H1 (cell line): ENCODE results near the gene ZNF77. TPM values are rescaled to one million over a fixed set of nuclear protein-coding genes. Genes with fewer than 3 reads are reported as not detected.
A peak's percentile ranks its signal among the peaks of the same experiment; 100 is the strongest.

Experiments
- CTCF ChIA-PET: fragments of 300-600 bp; sonication (Branson Sonifier 250); formaldehyde crosslinking; loops from one replicate; lab custom pipeline; 2021; ENCODE audit not compliant: partially characterized antibody; lab: Charles Lee
- POLR2A ChIA-PET: fragments of 300-600 bp; sonication (Branson Sonifier 250); formaldehyde crosslinking; loops from one replicate; lab custom pipeline; 2021; ENCODE audit warnings: inconsistent platforms; ENCODE audit not compliant: partially characterized antibody; lab: Charles Lee
- DNase-seq, 2 experiments: peaks; one replicate each; pipeline versions ENCODE4 v3.0.0 to v3.0.0-alpha.2; 2010 to 2022; ENCODE audit warnings: low spot score in 2 of 2, low read depth in 1 of 2, mixed read lengths in 1 of 2
- FAIRE-seq: peaks from 2 replicates; lab custom pipeline; 2011; peaks lifted over from hg19 to GRCh38; lab: Jason Lieb, UNC
- H2AFZ ChIP-seq: 2 replicates; pipeline ENCODE4 v1.8.1; 2012; ENCODE audit warnings: low read length, inconsistent platforms
- H2AK5ac ChIP-seq: 2 replicates; pipeline ENCODE4 v1.6.1; 2013; ENCODE audit warnings: low read depth, low read length
- H2BK120ac ChIP-seq: replicated peaks from 2 replicates; pipeline ENCODE3; 2013; ENCODE audit warnings: low read depth, low read length, inconsistent platforms
- H2BK12ac ChIP-seq: 2 replicates; pipeline ENCODE4 v1.6.1; 2013; ENCODE audit warnings: low read depth, low read length
- H2BK15ac ChIP-seq: 2 replicates; pipeline ENCODE4 v1.6.1; 2013; ENCODE audit warnings: low read length
- H2BK20ac ChIP-seq: 2 replicates; pipeline ENCODE4 v1.6.1; 2013; ENCODE audit warnings: low read length
- H2BK5ac ChIP-seq: 2 replicates; pipeline ENCODE4 v1.6.1; 2013; ENCODE audit warnings: low read depth, low read length
- H3K14ac ChIP-seq: 2 replicates; pipeline ENCODE4 v1.6.1; 2013; ENCODE audit warnings: inconsistent platforms; ENCODE audit not compliant: insufficient read length
- H3K18ac ChIP-seq: 2 replicates; pipeline ENCODE4 v1.6.1; 2013; ENCODE audit warnings: low read length; ENCODE audit errors: extremely low read depth
- H3K23ac ChIP-seq: 2 replicates; pipeline ENCODE4 v1.6.1; 2013; ENCODE audit warnings: inconsistent platforms; ENCODE audit not compliant: insufficient read length
- H3K23me2 ChIP-seq: 2 replicates; pipeline ENCODE4 v1.6.1; 2013; ENCODE audit warnings: low read depth, low read length
- H3K27ac ChIP-seq: 2 replicates; pipeline ENCODE4 v1.6.1; 2011; ENCODE audit warnings: low read depth, low read length, inconsistent platforms
- H3K27me3 ChIP-seq, 4 experiments: replicated peaks in 1 of 4; 1 replicate in 1 of 4; 2 replicates in 3 of 4; pipeline versions ENCODE4 v1.6.1 to v1.8.1; 2011 to 2013; ENCODE audit warnings: low read length in 3 of 4, mild to moderate bottlenecking in 3 of 4, inconsistent platforms in 2 of 4, mixed read lengths in 2 of 4, moderate library complexity in 1 of 4; ENCODE audit not compliant: control insufficient read depth in 3 of 4, insufficient read depth in 3 of 4; ENCODE audit errors: extremely low read depth in 1 of 4
- H3K36me3 ChIP-seq, 4 experiments: 2 replicates each; pipeline versions ENCODE4 v1.6.1 to v1.8.1; 2011 to 2013; ENCODE audit warnings: mild to moderate bottlenecking in 4 of 4, low read length in 3 of 4, moderate library complexity in 2 of 4, control low read depth in 1 of 4, inconsistent platforms in 1 of 4; ENCODE audit not compliant: insufficient read depth in 4 of 4, control insufficient read depth in 2 of 4
- H3K4ac ChIP-seq: replicated peaks from 2 replicates; pipeline ENCODE3; 2013; ENCODE audit warnings: low read length, low read depth, mixed read lengths, inconsistent platforms; ENCODE audit not compliant: insufficient read length
- H3K4me1 ChIP-seq, 4 experiments: replicated peaks in 1 of 4; 1 replicate in 1 of 4; 2 replicates in 3 of 4; pipeline versions ENCODE4 v1.6.1 to v1.8.1; 2011 to 2013; ENCODE audit warnings: low read length in 3 of 4, inconsistent platforms in 2 of 4, mixed read lengths in 1 of 4; ENCODE audit not compliant: insufficient read depth in 4 of 4, control insufficient read depth in 3 of 4
- H3K4me2 ChIP-seq, 2 experiments: 2 replicates each; pipeline versions ENCODE4 v1.6.1 to v1.8.1; 2011 to 2013; ENCODE audit warnings: low read depth in 2 of 2, low read length in 2 of 2, control low read depth in 1 of 2, inconsistent platforms in 1 of 2, mild to moderate bottlenecking in 1 of 2; ENCODE audit not compliant: insufficient read depth in 1 of 2
- H3K4me3 ChIP-seq, 4 experiments: fragments of 200-600, 300-600 bp in 1 of 4; sonication (generic), shearing (Covaris generic), sonication (Bioruptor Twin) in 1 of 4; 2 replicates each; pipeline versions ENCODE4 v1.5.1 to v1.8.1; 2011 to 2016; ENCODE audit warnings: low read length in 4 of 4, low read depth in 3 of 4, control low read depth in 2 of 4, inconsistent platforms in 2 of 4, mild to moderate bottlenecking in 2 of 4, mixed read lengths in 1 of 4, moderate library complexity in 1 of 4; ENCODE audit not compliant: insufficient read depth in 2 of 4; ENCODE audit errors: extremely low read depth in 1 of 4
- H3K56ac ChIP-seq: replicated peaks from 2 replicates; pipeline ENCODE3; 2013; ENCODE audit warnings: low read depth, mild to moderate bottlenecking, mixed read lengths, low read length, inconsistent platforms; ENCODE audit not compliant: insufficient read length
- H3K79me1 ChIP-seq: 2 replicates; pipeline ENCODE4 v1.6.1; 2013; ENCODE audit warnings: low read depth, low read length, control low read depth
- H3K79me2 ChIP-seq, 2 experiments: 2 replicates each; pipeline versions ENCODE4 v1.6.1 to v1.8.1; 2012 to 2013; ENCODE audit warnings: low read length in 2 of 2, mild to moderate bottlenecking in 2 of 2, inconsistent platforms in 1 of 2; ENCODE audit not compliant: insufficient read depth in 2 of 2, control insufficient read depth in 1 of 2
- H3K9ac ChIP-seq, 4 experiments: replicated peaks in 1 of 4; 1 replicate in 1 of 4; 2 replicates in 3 of 4; pipeline versions ENCODE4 v1.6.1 to v1.8.1; 2011 to 2013; ENCODE audit warnings: low read depth in 3 of 4, low read length in 3 of 4, control low read depth in 2 of 4, mild to moderate bottlenecking in 2 of 4, moderate library complexity in 2 of 4, inconsistent platforms in 1 of 4; ENCODE audit errors: extremely low read depth in 1 of 4
- H3K9me3 ChIP-seq, 2 experiments: 2 replicates each; pipeline versions ENCODE4 v1.6.1 to v1.8.1; 2012 to 2013; ENCODE audit warnings: mild to moderate bottlenecking in 2 of 2, moderate library complexity in 2 of 2, control low read depth in 1 of 2, inconsistent platforms in 1 of 2, low read depth in 1 of 2, low read length in 1 of 2, mixed read lengths in 1 of 2; ENCODE audit not compliant: insufficient read depth in 2 of 2
- H4K20me1 ChIP-seq, 2 experiments: replicated peaks in 1 of 2; 2 replicates each; pipeline versions ENCODE3 to v1.8.1; 2011 to 2013; ENCODE audit warnings: inconsistent platforms in 2 of 2, low read length in 2 of 2, mild to moderate bottlenecking in 1 of 2; ENCODE audit not compliant: insufficient read depth in 2 of 2, control insufficient read depth in 1 of 2
- H4K5ac ChIP-seq: 2 replicates; pipeline ENCODE4 v1.6.1; 2013; ENCODE audit warnings: low read length, low read depth, mixed read lengths, inconsistent platforms; ENCODE audit not compliant: insufficient read length
- H4K8ac ChIP-seq: 2 replicates; pipeline ENCODE4 v1.8.0; 2013; ENCODE audit warnings: mild to moderate bottlenecking, moderate library complexity, low read length, inconsistent platforms; ENCODE audit not compliant: insufficient read depth; ENCODE audit errors: extremely low read depth
- H4K91ac ChIP-seq: replicated peaks from 2 replicates; pipeline ENCODE3; 2013; ENCODE audit warnings: low read length, mixed read lengths, inconsistent platforms; ENCODE audit not compliant: insufficient read length
- BACH1 ChIP-seq: IDR thresholded peaks from 2 replicates; pipeline ENCODE4 v1.6.1; 2012; ENCODE audit warnings: low read length, improper control_type of control experiment
- TAF1 ChIP-seq: IDR thresholded peaks from 2 replicates; pipeline ENCODE4 v1.6.1; 2011; ENCODE audit warnings: mild to moderate bottlenecking, low read depth, low read length
- WGBS, 2 experiments: shearing (Covaris generic) in 1 of 2; methylation state at CpG; one replicate each; pipeline versions ENCODE4 v1.1.6 to v1.1.7; 2013 to 2015; ENCODE audit warnings: low lambda C conversion rate in 2 of 2, mixed read lengths in 2 of 2, inconsistent platforms in 1 of 2, low coverage in 1 of 2, missing lambda C conversion rate in 1 of 2; ENCODE audit not compliant: insufficient replicate concordance in 2 of 2, insufficient coverage in 1 of 2, insufficient read length in 1 of 2; ENCODE audit errors: extremely low coverage in 1 of 2, missing lambda C conversion rate in 1 of 2; 5-methylcytosine and 5-hydroxymethylcytosine counted together
- polyA plus RNA-seq, 7 experiments: library from polyadenylated mRNA; depleted of rRNA in 3 of 7; stranded (reverse) in 5 of 7; unstranded in 2 of 7; fragments of >200 nt in 5 of 7; fragments of 200-250 nt in 2 of 7; gene quantifications; 1 replicate in 5 of 7; 2 replicates in 1 of 7; 4 replicates in 1 of 7; pipeline versions ENCODE4 v1.2.1 to v1.2.3, GENCODE V29; 2011 to 2013; ENCODE audit warnings: missing spikeins in 2 of 7, mixed read lengths in 2 of 7
- total RNA-seq: library from RNA; stranded (reverse); fragmentation: NEBNext Ultra II Directional; extraction: Animal tissue kit (Norgen Biotek cat#: 25700); gene quantifications from 2 replicates; pipeline ENCODE4 v1.2.1, GENCODE V29; 2021

Gene ZNF77
- total and polyA plus RNA-seq, 2 of the 8 experiments (the other 6 are each of a cell fraction or from before 2014, with no cell fraction given) = 2.9 to 4.7 TPM

DNA sequence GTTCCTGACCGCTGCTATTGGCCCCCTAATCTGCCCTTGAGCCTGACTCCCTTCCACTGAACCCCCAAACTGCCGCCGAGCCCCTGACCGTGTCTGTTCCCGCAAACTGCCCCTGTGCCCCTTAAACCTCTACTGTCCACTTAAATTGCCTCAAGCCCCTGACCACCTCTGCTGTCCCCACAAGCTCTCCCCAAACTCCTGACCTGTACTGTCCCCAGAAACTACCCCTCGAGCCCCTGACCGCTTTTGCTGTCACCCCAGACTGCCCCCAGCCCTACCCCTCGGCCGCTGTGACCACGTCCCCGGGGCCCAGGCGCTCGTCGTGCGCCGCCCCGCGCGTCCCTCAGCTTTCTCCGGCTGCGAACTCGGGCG lies 382 bp downstream of the ZNF77 start:
- peaks cover 0 to 3% (median under 1%) of the 10 kb centered on the region in 4 experiments; a peak in 5 of 7 replicates for H3K4me1 ChIP-seq
- peak overlapping the region; percentile 48; the same call in 1 of the 2 replicates for H3K18ac ChIP-seq
- FAIRE-seq (no peak), DNase-seq (no peak)
- H3K9ac ChIP-seq = peak overlapping the region; percentile 25 to 77 (median 43)
- H2AFZ ChIP-seq = 0 out of 2 replicates have a peak overlapping the region, but pooled peaks have one; percentile 6
- peak overlapping the region; percentile 83 to 94 (median 89) for H3K4me3 ChIP-seq
- ChIA-PET POLR2A (no interaction called here), CTCF (no interaction called here)
- H2BK5ac ChIP-seq = no peak overlapping the region
- no peaks in the 10 kb centered on the region for H4K20me1 ChIP-seq
- H2BK20ac ChIP-seq = no peak overlapping the region
- H2BK15ac ChIP-seq = no peak overlapping the region
- H3K79me2 ChIP-seq = peaks cover 0 to 4% of the 10 kb centered on the region in 2 experiments; a peak in 2 of 4 replicates
- H3K4ac ChIP-seq = no peak overlapping the region
- H4K91ac ChIP-seq = no peak overlapping the region
- no peak overlapping the region for H2BK12ac ChIP-seq
- no peak overlapping the region for H2AK5ac ChIP-seq
- no peaks in the 10 kb centered on the region for H3K27me3 ChIP-seq
- H4K8ac ChIP-seq = 0 out of 2 replicates have a peak overlapping the region, but pooled peaks have one; percentile 57
- no peak overlapping the region for H3K23ac ChIP-seq
- H3K23me2 ChIP-seq = peaks cover 4% of the 10 kb centered on the region; the same call in 1 of the 2 replicates
- no peak overlapping the region for H3K27ac ChIP-seq
- H3K14ac ChIP-seq = no peak overlapping the region
- H3K36me3 ChIP-seq = peaks cover 0 to 3% (median 1%) of the 10 kb centered on the region in 4 experiments; a peak in 2 of 8 replicates
- no peak overlapping the region for H3K56ac ChIP-seq
- peak overlapping the region; percentile 71 to 76 for H3K4me2 ChIP-seq
- peaks cover 0 to under 1% of the 10 kb centered on the region in 2 experiments; a peak in 1 of 4 replicates for H3K9me3 ChIP-seq
- WGBS, 2 experiments = 8% methylated on average over 18 of the region's 23 CpGs; no CpG with 5 or more reads in 1 of the 2 experiments
- peaks cover 3% of the 10 kb centered on the region; the same call in 1 of the 2 replicates for H3K79me1 ChIP-seq
- H2BK120ac ChIP-seq = no peak overlapping the region
- no peak overlapping the region for H4K5ac ChIP-seq
- 0 out of 2 replicates have a peak, but pooled peaks have one; percentile 9 for TF ChIP-seq BACH1
- no peak for TF ChIP-seq TAF1
